NOMO-1 treated with DMSO at 0.1 percent for 48 hours (cell line): ENCODE results near the gene MYBPC2.
"Not testable (repeated sequence)": the region's sequence is repeated elsewhere in the genome, so short reads cannot be mapped to it uniquely, and the experiment has no call there.

Source experiments
- DNase-seq: peaks from one replicate; lab custom pipeline; 2025; ENCODE audit not compliant: unreplicated experiment; lab: John Stamatoyannopoulos, UW

The MYBPC2 gene

DNA sequence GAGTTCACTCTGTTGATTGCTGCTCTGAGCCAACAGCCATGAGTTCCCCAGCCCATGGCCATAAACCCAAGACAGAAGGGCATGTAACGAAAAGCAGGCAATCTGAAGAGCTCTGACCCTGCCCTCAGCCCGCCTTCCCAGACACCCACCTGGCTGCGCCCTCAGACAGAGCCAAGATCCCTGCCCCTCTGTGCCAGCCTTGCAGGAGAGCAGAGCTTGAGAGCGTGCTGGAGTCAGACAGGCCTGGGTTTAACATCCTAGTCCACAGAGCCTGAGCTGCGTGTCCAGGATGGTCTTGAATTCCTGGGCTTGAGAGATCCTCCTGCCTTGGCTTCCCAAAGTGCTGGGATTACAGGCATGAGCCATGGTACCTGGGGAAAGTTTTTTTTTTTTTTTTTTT, 24.6 kb downstream of the MYBPC2 start:
- DNase-seq, result no peak

DNA sequence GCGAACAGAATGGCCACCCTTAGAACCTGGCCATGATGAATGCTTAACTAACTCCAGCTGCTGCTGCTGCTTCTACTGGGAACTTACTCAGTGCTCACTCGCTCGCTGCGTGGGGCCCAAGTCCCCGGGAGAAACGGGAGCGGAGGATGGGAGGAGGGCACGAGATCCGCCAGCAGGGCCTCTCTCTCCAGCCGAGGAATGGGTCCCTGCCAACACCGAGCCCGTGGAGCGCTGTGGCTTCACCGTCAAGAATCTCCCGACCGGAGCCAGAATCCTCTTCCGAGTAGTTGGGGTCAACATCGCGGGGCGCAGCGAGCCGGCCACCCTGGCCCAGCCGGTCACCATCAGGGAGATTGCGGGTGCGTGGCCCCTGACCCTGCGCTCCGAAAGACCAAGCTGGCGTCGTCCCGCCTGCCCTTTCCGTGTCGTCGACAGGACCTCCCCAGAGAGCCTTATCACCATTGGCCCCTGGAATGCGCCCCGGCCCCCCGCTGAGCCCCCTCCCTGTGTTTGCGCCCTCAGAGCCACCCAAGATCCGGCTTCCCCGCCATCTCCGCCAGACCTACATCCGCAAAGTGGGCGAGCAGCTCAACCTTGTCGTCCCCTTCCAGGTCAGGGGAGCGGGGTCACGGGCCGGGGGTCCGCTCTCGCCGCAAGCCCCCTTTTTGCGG, 25.8 kb downstream of the MYBPC2 start:
- DNase-seq, result no peak

DNA sequence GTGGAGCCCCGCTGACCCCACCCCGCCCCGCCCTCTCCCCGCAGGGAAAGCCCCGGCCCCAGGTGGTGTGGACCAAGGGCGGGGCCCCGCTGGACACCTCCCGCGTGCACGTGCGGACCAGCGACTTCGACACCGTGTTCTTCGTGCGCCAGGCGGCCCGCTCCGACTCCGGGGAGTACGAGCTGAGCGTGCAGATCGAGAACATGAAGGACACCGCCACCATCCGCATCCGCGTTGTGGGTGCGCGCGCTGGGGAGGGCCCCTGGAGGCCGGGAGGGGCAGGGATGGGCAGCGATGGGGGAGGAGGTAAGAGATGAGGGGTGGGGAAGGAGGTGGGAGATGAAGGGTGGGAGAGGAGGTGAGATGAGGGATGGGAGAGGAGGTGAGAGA, 26.4 kb downstream of the MYBPC2 start:
- DNase-seq, result no peak

DNA sequence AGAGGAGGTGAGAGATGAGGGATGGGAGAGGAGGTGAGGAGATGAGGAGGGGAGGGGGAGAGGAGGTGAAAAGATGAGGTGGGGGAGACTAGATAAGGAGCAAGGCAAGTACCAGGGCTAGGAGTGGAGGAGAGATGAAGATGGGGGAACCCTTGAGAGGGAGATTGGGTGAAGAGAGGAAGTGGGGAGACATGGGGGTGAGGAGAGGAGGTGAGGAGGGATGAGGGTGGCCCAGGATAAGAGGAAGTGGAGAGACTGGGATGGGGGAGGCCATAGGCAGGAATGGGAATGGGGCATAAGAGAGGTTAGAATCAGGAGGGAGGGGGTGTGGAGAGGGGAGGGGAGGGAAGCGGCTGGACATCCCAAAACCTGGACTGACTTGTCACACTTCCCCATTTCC, 26.9 kb downstream of the MYBPC2 start:
- DNase-seq, result no peak

DNA sequence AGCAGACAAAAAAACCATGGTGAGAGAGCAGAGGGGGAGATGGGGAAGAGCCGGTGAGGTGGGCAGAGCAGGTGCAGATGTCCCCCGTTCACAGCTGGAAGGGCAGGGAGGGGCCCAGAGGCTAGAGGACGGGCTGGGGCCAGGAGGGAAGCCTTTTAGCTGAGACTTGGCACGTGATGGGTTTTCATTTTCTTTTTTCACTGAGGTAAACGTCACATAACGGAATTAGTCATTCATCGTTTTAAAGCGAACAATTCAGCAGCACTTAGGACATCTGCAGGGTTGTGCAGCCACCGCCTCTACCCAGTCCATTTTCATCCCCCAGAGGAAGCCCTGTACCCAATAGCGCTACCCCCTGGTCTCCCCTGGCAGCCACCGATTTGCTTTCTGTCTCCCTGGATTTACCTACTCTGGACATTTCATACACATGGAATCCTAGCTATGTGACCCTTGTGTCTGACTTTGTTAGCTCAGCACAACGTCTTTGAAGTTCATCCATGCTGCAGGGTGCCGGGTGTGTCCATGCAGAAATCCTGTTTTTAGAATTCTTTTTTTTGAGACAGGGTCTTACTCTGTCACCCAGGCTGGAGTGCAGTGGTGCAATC, 27.6 kb downstream of the MYBPC2 start:
- peak; percentile 17 for DNase-seq

DNA sequence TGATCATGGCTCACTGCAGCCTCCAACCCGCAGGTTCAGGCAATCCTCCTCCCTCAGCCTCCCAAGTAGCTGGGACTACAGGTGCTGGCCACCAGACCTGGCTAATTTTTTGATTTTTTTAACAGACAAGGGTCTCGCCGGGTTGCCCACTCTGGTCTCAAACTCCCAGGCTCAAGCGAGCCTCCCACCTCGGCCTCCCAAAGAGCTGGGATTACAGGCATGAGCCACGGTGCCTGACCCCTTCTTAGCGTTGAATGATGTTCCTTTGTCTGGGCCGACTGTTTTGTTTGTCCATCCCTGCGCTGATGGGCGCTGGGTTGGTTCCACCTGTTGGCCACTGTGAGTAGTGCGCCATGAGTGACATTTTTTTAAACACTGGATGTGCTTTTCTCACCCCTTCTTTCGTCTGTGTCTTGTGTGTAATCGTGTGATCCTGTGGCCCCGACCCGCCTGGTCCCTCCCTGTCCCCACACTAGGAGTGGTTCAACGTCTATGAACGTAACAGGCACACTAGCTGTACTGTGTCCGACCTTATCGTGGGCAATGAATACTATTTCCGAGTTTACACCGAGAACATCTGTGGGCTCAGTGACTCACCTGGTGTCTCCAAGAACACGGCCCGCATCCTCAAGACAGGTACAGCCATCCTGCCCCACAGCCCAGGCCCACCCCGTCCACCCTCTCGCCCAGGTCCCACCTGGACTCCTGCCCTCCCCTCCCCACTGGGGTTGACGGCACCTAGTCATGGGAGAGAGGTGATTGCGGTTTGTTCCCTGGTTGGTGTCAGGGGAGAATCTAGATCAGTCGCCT, 28.6 kb downstream of the MYBPC2 start:
- DNase-seq, result peak; percentile 49

DNA sequence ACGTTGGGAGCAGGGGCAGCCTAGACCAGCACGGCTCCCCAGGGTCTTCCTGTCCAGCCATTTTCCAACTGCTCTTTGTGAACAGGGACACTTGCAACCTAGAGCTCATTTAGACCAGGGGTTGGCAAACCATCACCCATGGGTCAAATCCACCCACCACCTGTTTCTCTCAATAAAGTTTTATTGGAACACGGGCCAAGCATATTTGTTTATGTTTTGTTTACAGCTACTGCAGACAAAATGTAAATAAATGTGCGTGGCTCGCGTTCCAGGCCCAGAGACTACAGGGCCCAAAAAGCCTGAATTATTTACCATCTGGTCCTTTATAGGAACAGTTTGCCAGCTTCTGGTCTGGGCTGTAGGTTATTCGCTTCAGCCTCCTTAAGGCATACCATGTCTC, 30.3 kb downstream of the MYBPC2 start:
- DNase-seq, result no peak

DNA sequence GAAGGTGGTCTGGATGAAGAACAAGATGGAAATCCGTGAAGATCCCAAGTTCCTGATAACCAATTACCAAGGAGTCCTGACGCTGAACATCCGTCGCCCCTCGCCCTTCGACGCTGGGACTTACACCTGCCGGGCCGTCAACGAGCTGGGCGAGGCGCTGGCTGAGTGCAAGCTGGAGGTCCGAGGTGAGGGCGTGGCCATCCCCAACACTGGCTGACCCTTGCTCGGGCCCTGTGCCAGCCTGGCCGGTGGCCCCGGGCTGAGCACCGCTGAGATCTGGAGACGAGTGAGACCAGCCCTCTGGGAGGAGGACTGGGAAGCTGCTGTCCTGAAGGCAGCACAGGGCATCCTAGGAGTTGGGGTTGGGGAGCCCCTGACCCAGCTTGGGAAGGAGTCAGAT, 31.7 kb downstream of the MYBPC2 start:
- no peak for DNase-seq

DNA sequence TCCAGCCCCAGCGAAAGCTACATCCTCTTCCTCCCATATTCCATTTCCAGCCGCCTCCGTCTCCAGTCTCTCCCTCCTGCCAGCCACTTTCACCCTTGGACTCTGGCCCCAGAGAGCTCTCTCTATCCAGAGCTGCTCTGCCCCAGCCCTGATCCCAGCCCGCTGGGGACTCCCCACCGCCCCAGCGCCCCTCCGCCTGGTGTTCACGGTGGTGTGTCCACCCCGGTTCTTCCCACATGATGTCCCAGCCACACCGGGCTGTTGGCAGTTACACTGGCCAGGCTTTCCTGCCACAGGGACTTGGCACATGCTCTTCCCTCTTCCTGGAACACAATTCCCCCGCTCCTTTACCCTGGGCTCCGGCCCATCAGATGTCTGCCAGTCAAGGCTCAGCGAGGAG, 32.3 kb downstream of the MYBPC2 start:
- no peak for DNase-seq

DNA sequence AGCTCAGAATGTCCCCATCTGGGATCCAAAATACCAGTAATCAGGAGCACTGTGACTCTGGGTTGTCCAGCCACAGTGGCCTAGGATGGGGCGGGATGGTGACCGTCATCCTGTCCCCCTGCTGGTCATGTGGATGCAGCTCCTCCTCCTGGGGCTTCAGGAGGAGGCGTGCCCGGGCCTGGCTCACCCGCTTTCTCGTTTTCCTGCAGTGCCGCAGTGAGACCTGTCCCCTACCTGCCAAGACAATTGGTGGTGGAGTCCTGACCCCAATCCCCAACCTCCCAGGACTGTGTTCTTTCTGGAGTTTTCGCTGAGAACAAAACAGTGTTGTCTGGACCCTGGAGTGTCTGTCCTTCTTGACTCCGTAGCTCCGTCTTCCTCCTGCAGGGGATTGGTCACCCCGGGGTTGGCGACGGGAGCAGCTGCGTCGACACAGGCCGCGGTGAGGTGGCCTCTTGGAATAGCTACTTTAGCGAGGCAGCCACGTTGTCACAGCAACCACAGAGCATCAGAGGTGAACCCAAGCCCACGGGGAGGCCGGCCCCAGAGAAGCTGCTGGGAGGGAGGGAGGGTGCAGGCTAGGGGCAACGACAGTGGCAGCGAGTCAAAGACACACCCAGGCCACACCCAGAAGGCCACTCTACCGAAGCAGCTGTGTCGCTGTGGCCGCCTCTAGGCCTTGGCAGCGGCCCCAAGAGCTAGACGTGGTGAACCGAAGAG, 33.5 kb downstream of the MYBPC2 start:
- no peak for DNase-seq

DNA sequence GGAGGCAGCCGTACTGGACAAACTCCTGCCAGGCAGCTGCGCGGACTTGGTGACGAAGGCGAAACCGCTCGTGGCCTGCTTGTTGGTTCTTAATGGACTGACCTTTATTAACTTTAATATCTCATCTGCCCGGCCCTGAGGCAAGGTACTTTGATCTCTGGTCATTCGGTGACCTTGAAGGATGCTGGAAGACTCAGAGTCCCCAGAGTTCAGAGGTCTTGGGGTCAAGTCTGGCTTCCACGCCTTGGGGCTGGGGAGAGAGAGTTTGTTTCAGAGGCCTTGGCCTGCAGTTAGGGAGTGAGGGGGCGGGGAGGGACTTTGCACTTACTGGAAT, 34.0 kb downstream of the MYBPC2 start:
- no peak for DNase-seq

DNA sequence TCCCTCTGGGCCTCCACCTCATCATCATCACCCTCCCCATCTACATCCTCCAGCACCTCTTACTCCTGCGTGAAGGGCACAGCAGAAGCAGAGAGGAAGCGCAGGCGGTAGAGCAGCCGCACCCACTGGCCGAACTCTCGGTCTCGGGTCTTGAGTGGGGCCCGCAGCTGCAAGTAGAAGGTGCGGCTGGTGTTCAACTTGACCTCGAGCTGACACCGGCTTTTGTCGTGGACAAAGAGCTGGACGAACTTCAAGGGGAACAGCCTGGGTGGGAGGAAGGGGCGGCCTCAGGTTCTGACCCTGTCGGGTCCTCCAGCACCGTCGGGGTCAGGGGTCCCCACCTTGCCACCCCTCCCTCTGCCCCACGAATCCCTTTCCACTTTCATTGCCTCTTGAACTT, 34.9 kb downstream of the MYBPC2 start:
- DNase-seq, result no peak

DNA sequence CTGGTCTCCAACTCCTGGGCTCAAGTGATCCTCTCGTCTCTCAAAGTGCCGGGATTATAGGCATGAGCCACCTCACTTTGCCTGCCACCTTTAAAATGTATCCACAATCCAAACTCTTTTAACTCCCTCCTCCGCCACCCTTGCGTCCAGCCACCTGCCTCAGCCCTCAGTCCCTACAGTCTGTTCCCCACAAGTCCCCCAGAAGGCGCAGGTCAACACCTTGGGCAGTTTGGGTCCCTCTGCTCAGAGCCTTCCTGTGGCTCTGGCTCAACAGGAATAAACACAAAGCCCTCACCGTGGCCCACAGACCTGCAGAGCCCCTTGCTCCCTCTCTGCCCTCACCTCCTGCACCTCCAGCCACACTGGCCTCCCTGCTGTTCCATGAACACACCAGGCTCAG, 36.1 kb downstream of the MYBPC2 start:
- no peak for DNase-seq

DNA sequence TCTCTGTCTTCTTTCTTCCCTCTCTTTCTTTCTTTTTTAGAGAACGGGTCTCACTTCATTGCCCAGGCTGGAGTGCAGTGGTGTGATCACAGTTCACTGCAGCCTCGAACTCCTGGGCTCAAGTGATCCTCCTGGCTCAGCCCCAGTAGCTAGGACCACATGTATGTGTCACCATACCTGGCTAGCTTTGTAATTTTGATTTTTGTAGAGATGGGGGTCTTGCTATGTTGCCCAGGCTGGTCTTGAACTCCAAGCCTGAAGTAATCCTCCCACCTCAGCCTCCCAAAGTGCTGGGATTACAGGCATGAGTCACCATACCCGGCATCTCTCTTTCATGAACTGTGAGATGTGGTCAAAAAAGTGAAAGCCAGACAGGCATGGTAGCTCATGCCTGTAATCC, 40.6 kb downstream of the MYBPC2 start:
- DNase-seq, result not testable (repeated sequence)

DNA sequence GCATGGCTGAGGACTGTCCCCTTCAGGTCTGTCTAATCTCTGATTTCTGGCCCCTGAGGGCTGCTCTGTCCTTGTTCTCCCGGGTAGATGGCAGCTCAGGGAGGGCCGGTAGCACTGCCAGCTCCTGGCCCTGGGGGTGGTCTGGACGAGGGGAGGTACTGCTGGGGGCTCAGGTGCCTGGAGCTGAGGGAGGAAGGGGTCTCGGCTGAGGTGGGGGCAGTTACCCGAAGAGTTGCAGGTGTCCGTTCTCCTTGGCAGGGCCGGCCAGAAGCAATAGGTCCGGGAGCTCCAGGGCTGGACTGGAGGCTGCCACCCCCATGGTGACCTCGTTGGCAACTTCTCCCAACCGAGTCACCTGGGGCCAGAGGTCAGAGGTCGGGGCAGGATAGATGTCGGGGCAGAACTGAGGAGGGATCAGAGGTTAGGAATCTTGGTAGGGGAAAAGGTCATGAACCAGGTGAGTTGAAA, 42.4 kb downstream of the MYBPC2 start:
- no peak for DNase-seq

DNA sequence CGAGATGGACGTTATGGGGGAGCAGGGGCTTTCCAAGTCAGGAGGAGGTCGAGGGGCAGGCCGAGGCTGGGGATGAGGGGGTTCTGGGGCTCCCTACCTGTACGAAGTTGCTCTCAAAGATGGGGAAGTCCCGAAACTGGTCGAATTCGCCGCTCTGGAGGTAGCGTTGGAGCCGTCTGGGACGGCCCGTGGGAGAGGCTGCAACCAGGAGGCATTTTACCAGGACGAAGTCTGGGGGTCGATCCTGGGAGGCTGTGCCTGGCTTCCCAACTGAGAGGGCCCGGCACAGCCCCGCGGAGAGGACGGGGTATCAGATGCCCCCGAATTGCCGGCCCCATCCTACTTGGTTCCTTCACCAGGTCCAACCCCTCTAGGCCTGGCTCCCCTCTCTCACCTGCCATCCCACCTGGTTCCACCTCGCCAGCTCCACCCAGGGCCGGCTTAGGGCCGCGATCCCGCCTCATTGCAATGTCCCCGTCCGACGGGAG, 43.1 kb downstream of the MYBPC2 start:
- no peak for DNase-seq

DNA sequence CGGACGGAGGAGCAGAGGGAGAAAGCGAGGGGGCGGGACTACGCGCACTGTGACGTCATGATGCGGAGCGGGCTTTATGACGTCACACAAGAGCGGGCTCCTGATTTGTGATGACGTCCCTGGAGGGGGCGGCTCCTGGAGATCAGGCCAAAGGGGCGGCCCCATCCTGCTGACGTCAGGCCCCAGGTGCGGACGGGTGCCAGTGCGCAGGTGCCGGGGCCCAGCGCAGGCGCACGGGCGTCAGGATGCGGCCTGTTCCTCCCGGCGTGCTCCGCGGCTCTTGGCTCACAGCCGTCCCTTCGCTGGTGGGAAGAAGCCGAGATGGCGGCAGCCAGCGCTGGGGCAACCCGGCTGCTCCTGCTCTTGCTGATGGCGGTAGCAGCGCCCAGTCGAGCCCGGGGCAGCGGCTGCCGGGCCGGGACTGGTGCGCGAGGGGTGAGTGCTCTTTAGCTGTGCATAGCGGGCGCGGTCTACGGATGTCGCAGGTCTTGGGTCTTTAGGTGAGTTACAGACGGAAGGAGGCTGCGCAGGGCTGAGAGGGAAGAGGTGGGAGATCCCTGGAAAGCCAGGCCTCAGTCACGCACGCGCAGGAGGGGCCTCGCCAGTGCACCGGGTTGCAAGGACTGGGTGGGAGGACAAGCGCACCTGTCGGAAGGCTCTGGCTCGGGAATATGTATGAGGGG, 43.7 kb downstream of the MYBPC2 start, which contains the start of the genes EMC10 and GARIN5A:
Gene EMC10 (plus strand): TSS at position 284 of the 683 bp plus-strand sequence. CDS start 38 bp downstream, at position 322.
Gene GARIN5A (minus strand): TSS at position 625 of the 683 bp plus-strand sequence. CDS start 460 bp downstream, at position 165.
- peak; percentile 81 for DNase-seq

DNA sequence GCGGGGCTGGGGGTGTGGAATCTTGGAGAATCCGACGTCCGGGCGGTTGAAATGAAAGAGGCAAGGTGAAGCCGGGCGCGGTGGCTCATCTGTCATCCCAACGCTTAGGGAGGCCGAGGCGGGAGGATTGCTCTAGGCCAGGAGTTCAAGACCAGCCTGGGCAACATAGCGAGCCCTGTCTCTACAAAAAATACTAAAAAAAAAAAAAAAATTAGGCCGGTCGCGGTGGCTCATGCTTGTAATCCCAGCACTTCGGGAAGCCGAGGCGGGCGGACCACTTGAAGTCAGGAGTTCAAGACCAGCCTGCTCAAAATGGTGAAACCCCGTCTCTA, 44.2 kb downstream of the MYBPC2 start:
- no peak for DNase-seq

DNA sequence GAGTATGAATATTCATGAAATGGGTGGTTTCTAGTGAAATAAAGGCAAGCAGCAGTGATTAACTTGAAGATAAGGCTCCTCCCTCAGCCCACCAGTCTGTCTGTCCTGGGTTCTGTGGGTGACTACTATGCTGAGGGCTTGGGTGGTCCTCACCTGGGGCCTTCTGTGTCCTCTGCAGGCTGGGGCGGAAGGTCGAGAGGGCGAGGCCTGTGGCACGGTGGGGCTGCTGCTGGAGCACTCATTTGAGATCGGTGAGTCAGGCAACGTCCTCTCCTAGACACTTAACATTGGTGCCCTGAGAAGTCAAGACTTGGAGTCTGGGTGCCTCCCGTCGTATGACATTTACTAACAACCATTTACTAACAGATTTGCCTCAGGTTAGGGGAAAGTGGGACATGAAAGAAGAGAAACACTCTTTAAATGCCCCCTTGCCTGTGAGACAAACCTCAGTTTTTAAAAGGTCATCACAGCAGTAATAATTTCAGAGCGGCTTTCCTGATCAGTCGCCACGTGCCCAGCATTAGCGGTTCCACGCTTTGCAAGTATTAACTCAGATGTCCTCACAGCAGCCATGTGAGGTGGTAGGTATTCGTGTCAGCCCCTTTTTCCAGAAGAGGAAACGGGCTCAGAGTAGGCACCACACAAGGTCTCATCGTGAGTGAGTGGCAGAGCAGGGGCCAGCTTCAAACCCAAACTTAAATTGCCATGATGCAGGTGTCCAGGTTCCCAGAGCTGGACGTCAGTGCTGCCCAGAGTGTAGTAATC, 45.2 kb downstream of the MYBPC2 start:
- DNase-seq, result no peak
